Liver (tissue), 3 donors: ENCODE measurements around the gene CRISPLD2.

ENCODE experiments used
- CTCF ChIP-seq: fragments of 150-350 bp; IDR thresholded peaks from 2 replicates; pipeline ENCODE4 v1.5.1; 2017; ENCODE audit warnings: improper control_type of control experiment, low read depth, low read length; ENCODE audit not compliant: missing input control
- GABPA ChIP-seq, 2 donors: IDR thresholded peaks in 1 of 2; conservative IDR thresholded peaks in 1 of 2; 2 replicates each; pipeline ENCODE4 v1.6.1; 2016; ENCODE audit warnings: antibody characterized with exemption in 2 of 2, mild to moderate bottlenecking in 1 of 2, moderate library complexity in 1 of 2
- TAF1 ChIP-seq: conservative IDR thresholded peaks from 2 replicates; pipeline ENCODE4 v1.6.1; 2016; ENCODE audit warnings: antibody characterized with exemption, mild to moderate bottlenecking
- donor health status: healthy.
- donor health status: healthy.

- TF ChIP-seq CTCF (no peak), TAF1 (no peak), GABPA (IDR thresholded peaks at IDR 0.05 in 1 of 2, conservative IDR thresholded peaks at IDR 0.05 in 1 of 2) (no peak)
Measured at GRCh38 chr16:84914273-84914672, 94.5 kb downstream of the CRISPLD2 start.
